Right atrium auricular region (tissue), 2 donors: ENCODE results near the gene MAGI2. TPM values are rescaled to one million over a fixed set of nuclear protein-coding genes. Genes with fewer than 3 reads are reported as not detected.

Source experiments
- DNase-seq: peaks from one replicate; pipeline ENCODE4 v3.0.0-alpha.2; 2019; ENCODE audit warnings: low spot score
- H3K27ac ChIP-seq, 2 donors: fragments of 200-600 bp; sonication (generic); 1 replicate in 1 of 2; 2 replicates in 1 of 2; pipeline ENCODE4 v1.5.1; 2016 to 2019
- H3K27me3 ChIP-seq, 2 donors: fragments of 200-600 bp; sonication (generic); one replicate each; pipeline versions ENCODE4 v1.5.1 to v1.6.0; 2017 to 2019
- H3K36me3 ChIP-seq: fragments of 200-600 bp; sonication (generic); one replicate; pipeline ENCODE4 v1.5.1; 2016
- H3K4me1 ChIP-seq, 2 donors: fragments of 200-600 bp; sonication (generic); one replicate each; pipeline versions ENCODE4 v1.5.1 to v1.6.0; 2017 to 2019
- H3K4me3 ChIP-seq, 2 donors: fragments of 200-600 bp; sonication (generic); 1 replicate in 1 of 2; 2 replicates in 1 of 2; pipeline ENCODE4 v1.5.1; 2017 to 2019; ENCODE audit warnings: mild to moderate bottlenecking in 1 of 2, moderate library complexity in 1 of 2
- H3K9me3 ChIP-seq, 2 donors: fragments of 200-600 bp; sonication (generic); one replicate each; pipeline ENCODE4 v1.5.1; 2019
- CTCF ChIP-seq, 2 donors: fragments of 200-600 bp; sonication (generic); IDR thresholded peaks; one replicate each; pipeline ENCODE4 v1.5.1; 2019; ENCODE audit warnings: antibody characterized with exemption in 2 of 2
- total RNA-seq, 2 donors: library from RNA; depleted of rRNA; stranded (reverse); fragments of >200 nt; gene quantifications; one replicate each; pipeline ENCODE4 v1.1.0, GENCODE V29; 2016

Gene MAGI2
- total RNA-seq, 2 donors from 2014 or later = 5.9 to 6.0 TPM

- Histone ChIP-seq H3K4me3 (no peak overlapping the region), H3K36me3 (no peaks in the 10 kb centered on the region)
Observed at GRCh38 chr7:78686189-78686588, 767.3 kb downstream of the MAGI2 start.

GRCh38 chr7:78684201-78684600 lies 769.3 kb downstream of the MAGI2 start:
- H3K4me1 ChIP-seq = no peaks in the 10 kb centered on the region
- no peaks in the 10 kb centered on the region for H3K36me3 ChIP-seq
- no peak overlapping the region for H3K27ac ChIP-seq
- no peak for DNase-seq
- H3K9me3 ChIP-seq = no peaks in the 10 kb centered on the region
- H3K27me3 ChIP-seq = no peaks in the 10 kb centered on the region
- TF ChIP-seq CTCF (IDR thresholded peaks at IDR 0.05) = no peak
- no peak overlapping the region for H3K4me3 ChIP-seq

More at GRCh38 chr7:78686189-78686588, 767.3 kb downstream of the MAGI2 start:
- H3K4me1 ChIP-seq = no peaks in the 10 kb centered on the region
- no peaks in the 10 kb centered on the region for H3K27me3 ChIP-seq
- no peaks in the 10 kb centered on the region for H3K9me3 ChIP-seq
- no peak overlapping the region for H3K27ac ChIP-seq
- TF ChIP-seq CTCF (IDR thresholded peaks at IDR 0.05) = no peak
- no peak for DNase-seq

- Histone ChIP-seq H3K4me1 (no peaks in the 10 kb centered on the region), H3K36me3 (no peaks in the 10 kb centered on the region), H3K9me3 (no peaks in the 10 kb centered on the region), H3K4me3 (no peak overlapping the region), H3K27ac (no peak overlapping the region), H3K27me3 (no peaks in the 10 kb centered on the region)
- no peak for TF ChIP-seq CTCF (IDR thresholded peaks at IDR 0.05)
- no peak for DNase-seq
Observed at GRCh38 chr7:78683566-78683965, 769.9 kb downstream of the MAGI2 start.

- H3K4me3 ChIP-seq = no peak overlapping the region
- H3K4me1 ChIP-seq = no peaks in the 10 kb centered on the region
- DNase-seq = no peak
- H3K36me3 ChIP-seq = no peaks in the 10 kb centered on the region
- no peak for TF ChIP-seq CTCF (IDR thresholded peaks at IDR 0.05)
- no peak overlapping the region for H3K27ac ChIP-seq
- no peaks in the 10 kb centered on the region for H3K9me3 ChIP-seq
- H3K27me3 ChIP-seq = no peaks in the 10 kb centered on the region
Observed at GRCh38 chr7:78679112-78679876, 774.2 kb downstream of the MAGI2 start.

GRCh38 chr7:78677391-78677790 lies 776.1 kb downstream of the MAGI2 start:
- Histone ChIP-seq H3K4me1 (no peaks in the 10 kb centered on the region), H3K36me3 (no peaks in the 10 kb centered on the region), H3K9me3 (no peaks in the 10 kb centered on the region), H3K4me3 (no peak overlapping the region), H3K27me3 (no peaks in the 10 kb centered on the region), H3K27ac (no peak overlapping the region)
- TF ChIP-seq CTCF (IDR thresholded peaks at IDR 0.05) = no peak
- no peak for DNase-seq

GRCh38 chr7:78675511-78675910 lies 778.0 kb downstream of the MAGI2 start:
- no peaks in the 10 kb centered on the region for H3K36me3 ChIP-seq
- H3K27ac ChIP-seq = no peak overlapping the region
- no peaks in the 10 kb centered on the region for H3K9me3 ChIP-seq
- no peaks in the 10 kb centered on the region for H3K4me1 ChIP-seq
- no peaks in the 10 kb centered on the region for H3K27me3 ChIP-seq
- no peak for TF ChIP-seq CTCF (IDR thresholded peaks at IDR 0.05)
- no peak for DNase-seq
- no peak overlapping the region for H3K4me3 ChIP-seq
